Measurements from ENCODE around the gene SENP3. TPM values are rescaled to one million over a fixed set of nuclear protein-coding genes. Genes with fewer than 3 reads are reported as not detected.

Gene SENP3
- total RNA-seq, 1 experiment from 2014 or later, result 63.7 TPM

GRCh38 chr17:7550344-7550743, 11.4 kb upstream of the SENP3 start:
- no peaks in the 10 kb centered on the region for H3K9me3 ChIP-seq (ENCODE audit: control insufficient read depth, insufficient read depth, low read depth, low read length)
- BruUV-seq (replicated peaks), result no TSS peak
- ChIA-PET POLR2A (no interaction called here), CTCF (no interaction called here)
- DNase-seq (ENCODE audit: low read depth, low spot score) (no peak), ATAC-seq (no peak)
- in situ Hi-C loops (cut with HindIII; ENCODE audit: low pct_unique_long_range_greater_than_20kb, low sequenced_read_pairs) (no loop called here), intact Hi-C loops (cut with micrococcal nuclease; ENCODE audit: unreplicated experiment) (no loop called here)
- no peak overlapping the region for H3K4me3 ChIP-seq (ENCODE audit: low read depth in 2 of 2, low read length in 2 of 2)
- H3K4me1 ChIP-seq (ENCODE audit: control insufficient read depth, insufficient read depth, low read length), result peaks cover 5% of the 10 kb centered on the region; the same call in 1 of the 2 replicates
- no peaks in the 10 kb centered on the region for H3K27me3 ChIP-seq (ENCODE audit: control insufficient read depth, insufficient read depth, low read length)
- H3K36me3 ChIP-seq (ENCODE audit: control insufficient read depth, insufficient read depth, low read length), result no peaks in the 10 kb centered on the region
- TF ChIP-seq SIN3A (IDR thresholded peaks at IDR 0.05; ENCODE audit: borderline replicate concordance, insufficient read depth, low read depth, low read length), result no peak
- TF ChIP-seq TCF7L2 (IDR thresholded peaks at IDR 0.05; ENCODE audit: low read depth, low read length), result no peak
- no peak for TF ChIP-seq REST (IDR thresholded peaks at IDR 0.05; ENCODE audit: insufficient read depth in 1 of 2, low read depth in 2 of 2, low read length in 1 of 2)
- TF ChIP-seq POLR2AphosphoS5 (IDR thresholded peaks at IDR 0.05; ENCODE audit: low read depth, low read length), result no peak
- no peak overlapping the region for H3K27ac ChIP-seq (ENCODE audit: low read length)

GRCh38 chr17:7551396-7551795, 10.3 kb upstream of the SENP3 start:
- no peak for TF ChIP-seq CTCF (IDR thresholded peaks at IDR 0.05)
- TF ChIP-seq POLR2AphosphoS5 (IDR thresholded peaks at IDR 0.05; ENCODE audit: low read depth, low read length), result no peak
- no peak for TF ChIP-seq REST (IDR thresholded peaks at IDR 0.05; ENCODE audit: insufficient read depth in 1 of 2, low read depth in 2 of 2, low read length in 1 of 2)
- no peak for TF ChIP-seq SIN3A (IDR thresholded peaks at IDR 0.05; ENCODE audit: borderline replicate concordance, insufficient read depth, low read depth, low read length)
- TF ChIP-seq TCF7L2 (IDR thresholded peaks at IDR 0.05; ENCODE audit: low read depth, low read length), result no peak
- H3K36me3 ChIP-seq (ENCODE audit: control insufficient read depth, insufficient read depth, low read length), result no peaks in the 10 kb centered on the region
- DNase-seq (ENCODE audit: low read depth, low spot score) (no peak), ATAC-seq (no peak)
- peaks cover 5% of the 10 kb centered on the region; the same call in 1 of the 2 replicates for H3K4me1 ChIP-seq (ENCODE audit: control insufficient read depth, insufficient read depth, low read length)
- in situ Hi-C loops (cut with HindIII; ENCODE audit: low pct_unique_long_range_greater_than_20kb, low sequenced_read_pairs) (no loop called here), intact Hi-C loops (cut with micrococcal nuclease; ENCODE audit: unreplicated experiment) (no loop called here)
- no peaks in the 10 kb centered on the region for H3K9me3 ChIP-seq (ENCODE audit: control insufficient read depth, insufficient read depth, low read depth, low read length)
- H3K27me3 ChIP-seq (ENCODE audit: control insufficient read depth, insufficient read depth, low read length), result no peaks in the 10 kb centered on the region
- H3K27ac ChIP-seq (ENCODE audit: low read length), result no peak overlapping the region
- no TSS peak for BruUV-seq (replicated peaks)
- CTCF ChIA-PET, result no interaction called here
- H3K4me3 ChIP-seq (ENCODE audit: low read depth in 2 of 2, low read length in 2 of 2), result no peak overlapping the region
- POLR2A ChIA-PET, result no interaction called here

Data from Panc1 (cell line).